Transverse colon (tissue), 4 donors: ENCODE results near the gene TRAPPC10. TPM values are rescaled to one million over a fixed set of nuclear protein-coding genes. Genes with fewer than 3 reads are reported as not detected.
A peak's percentile ranks its signal among the peaks of the same experiment; 100 is the strongest.

Source experiments
- DNase-seq: peaks from one replicate; pipeline ENCODE4 v3.0.0-alpha.2; 2019
- H3K27ac ChIP-seq, 4 donors: fragments of 200-600 bp; sonication (generic); 2 replicates each; pipeline ENCODE4 v1.5.1; 2016 to 2018; ENCODE audit warnings: inconsistent platforms in 4 of 4
- H3K27me3 ChIP-seq: fragments of 200-600 bp; sonication (generic); 2 replicates; pipeline ENCODE4 v1.5.1; 2017; ENCODE audit warnings: inconsistent platforms
- H3K36me3 ChIP-seq, 4 donors: fragments of 200-600 bp; sonication (generic); 2 replicates each; pipeline ENCODE4 v1.5.1; 2017 to 2019; ENCODE audit warnings: inconsistent platforms in 4 of 4
- H3K4me1 ChIP-seq, 4 donors: fragments of 200-600 bp; sonication (generic); 2 replicates each; pipeline ENCODE4 v1.5.1; 2017 to 2020; ENCODE audit warnings: inconsistent platforms in 4 of 4
- H3K4me3 ChIP-seq, 4 donors: fragments of 200-600 bp; sonication (generic); 1 replicate in 1 of 4; 2 replicates in 3 of 4; pipeline versions ENCODE4 v1.5.1 to v1.6.1; 2017 to 2019; ENCODE audit warnings: inconsistent platforms in 4 of 4
- H3K9me3 ChIP-seq, 2 donors: fragments of 200-600 bp; sonication (generic); 2 replicates each; pipeline ENCODE4 v1.5.1; 2017 to 2019; ENCODE audit warnings: inconsistent platforms in 2 of 2
- EP300 ChIP-seq: sonication (generic); formaldehyde crosslinking; IDR thresholded peaks from one replicate; pipeline ENCODE4 v1.6.1; 2017; ENCODE audit warnings: antibody characterized with exemption, low read depth
- POLR2A ChIP-seq: fragments of 450-650 bp; IDR thresholded peaks from one replicate; pipeline ENCODE4 v1.6.1; 2016; ENCODE audit warnings: antibody characterized with exemption, mild to moderate bottlenecking, moderate library complexity
- POLR2AphosphoS5 ChIP-seq, 3 donors: sonication (generic); formaldehyde crosslinking; IDR thresholded peaks; one replicate each; pipeline ENCODE4 v1.6.1; 2016; ENCODE audit warnings: antibody characterized with exemption in 3 of 3
- WGBS, 2 donors: methylation state at CpG; one replicate each; pipeline ENCODE4 v1.1.5; 2018; ENCODE audit warnings: low coverage in 1 of 2; 5-methylcytosine and 5-hydroxymethylcytosine counted together
- in situ Hi-C, 4 donors: fragments of 200-750 bp; cut with MboI; loops; one replicate each; pipeline versions ENCODE4 v1.15.0 to v1.15.1; 2017; ENCODE audit warnings: low sequenced_read_pairs in 3 of 4, low pct_ligation_motif_present in 1 of 4, low pct_unique_long_range_greater_than_20kb in 1 of 4
- intact Hi-C: fragments of 100-400 bp; cut with DNase I; formaldehyde crosslinking; loops from one replicate; pipeline ENCODE4 v1.15.1; 2023; ENCODE audit warnings: low total_unique reads
- total RNA-seq, 4 donors: library from RNA; depleted of rRNA; stranded (reverse); fragments of >200 nt; gene quantifications; one replicate each; pipeline ENCODE4 v1.1.0, GENCODE V29; 2016
- TF ChIP-seq, protein P1 (sequence below), 5 experiments: fragments of 200-600 bp in 3 of 5; fragments of 450-650 bp in 2 of 5; sonication (generic) in 3 of 5; IDR thresholded peaks; 1 replicate in 2 of 5; 2 replicates in 3 of 5; pipeline ENCODE4 v1.5.1; 2016 to 2017; ENCODE audit warnings: antibody characterized with exemption in 5 of 5, inconsistent platforms in 3 of 5, mild to moderate bottlenecking in 2 of 5, moderate library complexity in 1 of 5

Gene TRAPPC10
- total RNA-seq, 4 donors from 2014 or later: 71.0 to 81.5 (median 79.8) TPM

DNA sequence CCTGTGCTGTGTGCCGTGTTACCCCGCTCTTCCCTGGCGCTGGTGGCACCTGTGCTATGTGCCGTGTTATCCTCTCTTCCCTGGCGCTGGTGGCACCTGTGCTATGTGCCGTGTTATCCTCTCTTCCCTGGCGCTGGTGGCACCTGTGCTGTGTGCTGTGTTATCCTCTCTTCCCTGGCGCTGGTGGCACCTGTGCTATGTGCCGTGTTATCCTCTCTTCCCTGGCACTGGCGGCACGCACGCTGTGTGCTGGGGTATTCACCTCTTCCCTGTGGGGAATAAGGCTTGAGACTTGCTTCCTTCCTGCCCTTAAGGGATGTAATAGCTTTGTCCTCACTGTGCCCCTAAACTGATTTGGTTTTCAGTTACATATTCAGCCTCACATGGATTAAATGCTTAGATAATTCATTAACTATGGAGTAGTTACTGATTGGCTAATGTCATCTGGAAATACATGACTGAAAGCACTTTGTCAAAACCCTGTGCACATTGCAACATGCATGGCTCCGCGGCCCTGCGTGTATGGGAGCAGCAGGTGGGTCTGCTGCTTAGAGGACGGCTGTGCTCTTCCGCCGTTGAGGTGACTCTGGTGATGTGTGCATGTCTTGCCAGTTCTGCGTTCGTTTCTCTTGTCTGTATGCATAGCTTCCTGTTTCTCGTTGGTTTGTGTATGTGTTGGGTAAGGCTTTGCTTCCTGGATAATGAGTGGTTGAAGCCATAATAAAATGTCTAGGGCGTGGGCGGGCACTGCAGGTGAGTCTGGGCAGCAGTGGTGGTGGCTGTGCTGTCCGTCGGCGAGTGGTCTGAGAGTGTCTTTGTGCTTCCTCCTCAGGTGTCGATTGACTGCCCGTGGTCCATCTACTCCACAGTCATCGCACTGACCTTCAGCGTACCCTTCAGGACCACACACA is 77.1 kb downstream of the TRAPPC10 start:
- intact Hi-C loops: no loop called here
- TF ChIP-seq, protein P1, sequence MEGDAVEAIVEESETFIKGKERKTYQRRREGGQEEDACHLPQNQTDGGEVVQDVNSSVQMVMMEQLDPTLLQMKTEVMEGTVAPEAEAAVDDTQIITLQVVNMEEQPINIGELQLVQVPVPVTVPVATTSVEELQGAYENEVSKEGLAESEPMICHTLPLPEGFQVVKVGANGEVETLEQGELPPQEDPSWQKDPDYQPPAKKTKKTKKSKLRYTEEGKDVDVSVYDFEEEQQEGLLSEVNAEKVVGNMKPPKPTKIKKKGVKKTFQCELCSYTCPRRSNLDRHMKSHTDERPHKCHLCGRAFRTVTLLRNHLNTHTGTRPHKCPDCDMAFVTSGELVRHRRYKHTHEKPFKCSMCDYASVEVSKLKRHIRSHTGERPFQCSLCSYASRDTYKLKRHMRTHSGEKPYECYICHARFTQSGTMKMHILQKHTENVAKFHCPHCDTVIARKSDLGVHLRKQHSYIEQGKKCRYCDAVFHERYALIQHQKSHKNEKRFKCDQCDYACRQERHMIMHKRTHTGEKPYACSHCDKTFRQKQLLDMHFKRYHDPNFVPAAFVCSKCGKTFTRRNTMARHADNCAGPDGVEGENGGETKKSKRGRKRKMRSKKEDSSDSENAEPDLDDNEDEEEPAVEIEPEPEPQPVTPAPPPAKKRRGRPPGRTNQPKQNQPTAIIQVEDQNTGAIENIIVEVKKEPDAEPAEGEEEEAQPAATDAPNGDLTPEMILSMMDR (IDR thresholded peaks at IDR 0.05): no peak
- TF ChIP-seq POLR2A (peak; percentile 96), POLR2AphosphoS5 (IDR thresholded peaks at IDR 0.05) (peak; percentile 76 to 90 (median 89))
- peak; percentile 81 for DNase-seq
- H3K27ac ChIP-seq: peak overlapping the region; percentile 83 to 88 (median 86)
- peak overlapping the region in 2 of 4 donors; percentile 18 to 19 for H3K4me3 ChIP-seq
- H3K36me3 ChIP-seq: peaks cover 0 to 5% (median 0%) of the 10 kb centered on the region in 4 donors
- in situ Hi-C loops: no loop called here
- H3K9me3 ChIP-seq: no peaks in the 10 kb centered on the region
- H3K27me3 ChIP-seq: no peaks in the 10 kb centered on the region
- WGBS, 2 donors: 44 to 60% methylated on average over 1 to 30 of the region's 30 CpGs
- H3K4me1 ChIP-seq: peaks cover 7 to 77% (median 52%) of the 10 kb centered on the region in 4 donors

DNA sequence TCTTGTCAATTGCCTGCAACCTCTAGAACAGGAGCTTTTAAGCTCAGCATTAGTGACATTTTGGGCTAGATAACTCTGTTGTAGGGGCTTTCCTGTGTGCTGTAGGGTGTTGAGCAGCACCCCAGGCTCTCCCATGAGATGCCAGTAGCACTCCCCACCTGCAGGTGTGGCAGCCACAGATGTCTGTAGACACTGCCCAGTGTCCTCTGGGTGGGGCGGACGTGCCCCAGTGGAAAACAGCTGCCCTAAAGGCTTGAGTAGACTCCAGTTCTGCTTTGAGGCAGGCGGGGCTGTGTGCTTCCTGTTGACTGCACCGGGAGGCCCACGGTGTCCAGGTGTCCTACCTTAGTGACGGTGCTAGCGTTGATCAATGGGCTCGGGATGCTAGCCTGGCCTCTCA is 78.2 kb downstream of the TRAPPC10 start:
- H3K4me3 ChIP-seq: peak overlapping the region in 2 of 4 donors; percentile 16 to 19
- TF ChIP-seq POLR2A (peak; percentile 66), EP300 (no peak), POLR2AphosphoS5 (IDR thresholded peaks at IDR 0.05) (peak; percentile 52 to 90 (median 79))
- TF ChIP-seq, protein P1 (IDR thresholded peaks at IDR 0.05): no peak
- H3K36me3 ChIP-seq: peaks cover 0 to 14% (median 0%) of the 10 kb centered on the region in 4 donors
- in situ Hi-C loops: no loop called here
- no peaks in the 10 kb centered on the region for H3K27me3 ChIP-seq
- WGBS, 2 donors: 33% methylated on average over 8 of the region's 8 CpGs; no CpG with 5 or more reads in 1 of the 2 donors
- DNase-seq: peak; percentile 91
- H3K4me1 ChIP-seq: peaks cover 7 to 80% (median 56%) of the 10 kb centered on the region in 4 donors
- intact Hi-C loops: no loop called here
- peak overlapping the region; percentile 83 to 88 (median 86) for H3K27ac ChIP-seq
- H3K9me3 ChIP-seq: no peaks in the 10 kb centered on the region

DNA sequence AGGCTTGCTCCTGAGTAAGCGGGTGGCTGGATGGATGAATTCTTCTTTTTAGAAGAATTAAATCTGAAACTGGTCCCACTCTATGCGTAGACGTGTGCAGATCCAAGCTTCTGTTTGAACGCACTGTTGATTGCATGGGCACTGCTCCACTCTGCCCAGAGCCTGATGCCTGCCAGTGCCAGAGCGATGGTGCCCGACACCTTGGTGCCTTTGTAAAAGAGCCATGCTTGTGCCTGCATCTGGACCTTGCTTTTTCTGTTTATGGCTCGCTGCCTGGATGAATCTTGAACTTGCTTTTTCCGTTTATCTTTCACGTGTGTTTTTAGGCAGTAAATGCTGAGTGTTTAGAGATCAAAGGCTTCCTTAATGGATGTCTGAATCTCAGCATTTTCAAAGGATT is 80.1 kb downstream of the TRAPPC10 start:
- DNase-seq: no peak
- no peaks in the 10 kb centered on the region for H3K9me3 ChIP-seq
- no peaks in the 10 kb centered on the region for H3K27me3 ChIP-seq
- peaks cover 7 to 79% (median 56%) of the 10 kb centered on the region in 4 donors for H3K4me1 ChIP-seq
- TF ChIP-seq POLR2AphosphoS5 (IDR thresholded peaks at IDR 0.05) (no peak), POLR2A (no peak), EP300 (no peak)
- TF ChIP-seq, protein P1 (IDR thresholded peaks at IDR 0.05): no peak
- 40 to 44% methylated on average over 9 of the region's 9 CpGs for WGBS, 2 donors
- H3K27ac ChIP-seq: peak overlapping the region; percentile 55 to 88 (median 84)
- intact Hi-C loops (no loop called here), in situ Hi-C loops (no loop called here)
- peaks cover 0 to 16% (median 0%) of the 10 kb centered on the region in 4 donors for H3K36me3 ChIP-seq
- no peak overlapping the region for H3K4me3 ChIP-seq

DNA sequence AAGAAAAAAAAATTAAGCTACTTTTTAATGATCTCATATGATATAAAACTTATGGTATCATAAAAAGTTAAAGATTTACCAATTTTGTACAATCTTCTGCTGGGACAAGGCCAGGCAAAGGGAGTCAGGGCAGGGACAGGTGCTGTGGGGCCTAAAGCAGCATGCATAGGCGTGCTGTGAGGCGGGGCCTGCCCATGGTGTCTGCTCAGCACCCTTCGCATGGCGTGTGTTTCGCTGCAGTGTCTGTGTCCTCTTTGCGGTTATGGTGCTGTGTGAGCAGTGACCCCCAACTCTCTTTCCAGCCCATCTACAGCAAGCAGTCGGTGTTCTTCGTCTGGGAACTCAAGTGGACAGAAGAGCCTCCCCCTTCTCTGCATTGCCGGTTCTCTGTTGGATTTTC is 81.7 kb downstream of the TRAPPC10 start:
- intact Hi-C loops: no loop called here
- Histone ChIP-seq H3K9me3 (no peaks in the 10 kb centered on the region), H3K4me1 (peaks cover 0 to 64% (median 41%) of the 10 kb centered on the region in 4 donors), H3K36me3 (peaks cover 0 to 16% (median 0%) of the 10 kb centered on the region in 4 donors), H3K27ac (peak overlapping the region; percentile 55 to 86 (median 81)), H3K4me3 (no peak overlapping the region), H3K27me3 (no peaks in the 10 kb centered on the region)
- 52 to 68% methylated on average over 9 of the region's 9 CpGs for WGBS, 2 donors
- in situ Hi-C loops: no loop called here
- DNase-seq: peak; percentile 79
- TF ChIP-seq EP300 (no peak), POLR2AphosphoS5 (IDR thresholded peaks at IDR 0.05) (peak in 2 of 3 donors; percentile 50 to 53)
